ENCODE data around the gene PPP1CC.

- TF ChIP-seq CTCF (IDR thresholded peaks at IDR 0.05), result no peak
- no peak for TF ChIP-seq POLR2A (IDR thresholded peaks at IDR 0.05)
Observed at GRCh38 chr12:110705309-110705708, 37.4 kb downstream of the PPP1CC start.

All from ovary (tissue), 3 donors.